Measurements from ENCODE around the gene LPP.

LPP gene

GRCh38 chr3:188257384-188258026 lies 103.5 kb downstream of the LPP start:
- no peak for DNase-seq

GRCh38 chr3:188259191-188259590 lies 105.2 kb downstream of the LPP start:
- DNase-seq: no peak

- DNase-seq: no peak
Measured at GRCh38 chr3:188259596-188259995, 105.6 kb downstream of the LPP start.

- no peak for DNase-seq
Measured at GRCh38 chr3:188261011-188261410, 107.1 kb downstream of the LPP start.

- DNase-seq: no peak
Measured at GRCh38 chr3:188262488-188262887, 108.5 kb downstream of the LPP start.

- DNase-seq: no peak
Measured at GRCh38 chr3:188262913-188263683, 109.1 kb downstream of the LPP start.

GRCh38 chr3:188264226-188265207 lies 110.6 kb downstream of the LPP start:
- DNase-seq: no peak

- no peak for DNase-seq
Measured at GRCh38 chr3:188266562-188267274, 112.8 kb downstream of the LPP start.

GRCh38 chr3:188267790-188268335 lies 113.9 kb downstream of the LPP start:
- DNase-seq: no peak

GRCh38 chr3:188268336-188268735 lies 114.4 kb downstream of the LPP start:
- DNase-seq: no peak

GRCh38 chr3:188269040-188269439 lies 115.1 kb downstream of the LPP start:
- no peak for DNase-seq

GRCh38 chr3:188270423-188270972 lies 116.5 kb downstream of the LPP start:
- no peak for DNase-seq

GRCh38 chr3:188271226-188271914 lies 117.4 kb downstream of the LPP start:
- DNase-seq: no peak

- DNase-seq: no peak
Measured at GRCh38 chr3:188272481-188273372, 118.8 kb downstream of the LPP start.

GRCh38 chr3:188274249-188274915 lies 120.4 kb downstream of the LPP start:
- DNase-seq: no peak

- DNase-seq: no peak
Measured at GRCh38 chr3:188276375-188276774, 122.4 kb downstream of the LPP start.

GRCh38 chr3:188278717-188279324 lies 124.9 kb downstream of the LPP start:
- no peak for DNase-seq

- no peak for DNase-seq
Measured at GRCh38 chr3:188279502-188280335, 125.8 kb downstream of the LPP start.

All from stimulated activated CD4-positive, alpha-beta T cell treated with anti-CD3 and anti-CD28 coated beads, Interleukin-2, amount 100 ng/mL, for 48 hours (primary cell).